Muscle layer of duodenum (tissue), 2 donors: Measurements from ENCODE around the gene LMBRD1.

Experiments used
- H3K27ac ChIP-seq: one replicate; pipeline ENCODE4 v1.7.0; 2013; ENCODE audit warnings: mild to moderate bottlenecking, low read length
- H3K27me3 ChIP-seq: one replicate; pipeline ENCODE4 v1.7.0; 2013; ENCODE audit warnings: low read depth, mild to moderate bottlenecking, control low read depth, low read length
- H3K36me3 ChIP-seq, 2 donors: one replicate each; pipeline ENCODE4 v1.7.0; 2013; ENCODE audit warnings: low read length in 2 of 2, control low read depth in 1 of 2, mild to moderate bottlenecking in 1 of 2; ENCODE audit not compliant: insufficient read depth in 2 of 2, control insufficient read depth in 1 of 2
- H3K4me1 ChIP-seq, 2 donors: one replicate each; pipeline ENCODE4 v1.7.0; 2013; ENCODE audit warnings: low read length in 2 of 2, mild to moderate bottlenecking in 2 of 2, control low read depth in 1 of 2, moderate library complexity in 1 of 2; ENCODE audit not compliant: insufficient read depth in 2 of 2, control insufficient read depth in 1 of 2
- H3K4me3 ChIP-seq, 2 donors: one replicate each; pipeline ENCODE4 v1.7.0; 2013; ENCODE audit warnings: low read length in 2 of 2, low read depth in 1 of 2, mild to moderate bottlenecking in 1 of 2
- H3K9me3 ChIP-seq, 2 donors: one replicate each; pipeline ENCODE4 v1.7.0; 2013; ENCODE audit warnings: low read length in 2 of 2, control low read depth in 1 of 2, mild to moderate bottlenecking in 1 of 2; ENCODE audit not compliant: control insufficient read depth in 1 of 2
- donor health status: healthy.

LMBRD1 gene

GRCh38 chr6:69732640-69733039 is 64.2 kb downstream of the LMBRD1 start:
- H3K4me3 ChIP-seq: no peak overlapping the region
- H3K4me1 ChIP-seq: no peaks in the 10 kb centered on the region
- no peak overlapping the region for H3K27ac ChIP-seq
- H3K9me3 ChIP-seq: no peaks in the 10 kb centered on the region
- H3K27me3 ChIP-seq: no peaks in the 10 kb centered on the region
- peaks cover 0 to 6% of the 10 kb centered on the region in 2 donors for H3K36me3 ChIP-seq

- H3K27ac ChIP-seq: no peak overlapping the region
- H3K4me3 ChIP-seq: no peak overlapping the region
- H3K36me3 ChIP-seq: peaks cover 0 to 6% of the 10 kb centered on the region in 2 donors
- H3K4me1 ChIP-seq: no peaks in the 10 kb centered on the region
- H3K9me3 ChIP-seq: no peaks in the 10 kb centered on the region
- H3K27me3 ChIP-seq: no peaks in the 10 kb centered on the region
Measured at GRCh38 chr6:69732045-69732444, 64.8 kb downstream of the LMBRD1 start.

- Histone ChIP-seq H3K9me3 (peaks cover 0 to 3% of the 10 kb centered on the region in 2 donors), H3K4me3 (no peak overlapping the region), H3K4me1 (no peaks in the 10 kb centered on the region), H3K27ac (no peak overlapping the region), H3K36me3 (peaks cover 0 to 6% of the 10 kb centered on the region in 2 donors), H3K27me3 (no peaks in the 10 kb centered on the region)
Measured at GRCh38 chr6:69729870-69730449, 66.8 kb downstream of the LMBRD1 start.

- Histone ChIP-seq H3K9me3 (peaks cover 0 to 3% of the 10 kb centered on the region in 2 donors), H3K27me3 (no peaks in the 10 kb centered on the region), H3K36me3 (peaks cover 18 to 30% of the 10 kb centered on the region in 2 donors), H3K4me1 (no peaks in the 10 kb centered on the region), H3K27ac (no peak overlapping the region), H3K4me3 (no peak overlapping the region)
Measured at GRCh38 chr6:69722683-69723082, 74.1 kb downstream of the LMBRD1 start.

GRCh38 chr6:69719602-69720193 is 77.1 kb downstream of the LMBRD1 start:
- Histone ChIP-seq H3K4me1 (no peaks in the 10 kb centered on the region), H3K4me3 (no peak overlapping the region), H3K27me3 (no peaks in the 10 kb centered on the region), H3K36me3 (peaks cover 20 to 33% of the 10 kb centered on the region in 2 donors), H3K27ac (no peak overlapping the region), H3K9me3 (no peaks in the 10 kb centered on the region)

- H3K36me3 ChIP-seq: peaks cover 0 to 8% of the 10 kb centered on the region in 2 donors
- no peaks in the 10 kb centered on the region for H3K27me3 ChIP-seq
- H3K27ac ChIP-seq: no peak overlapping the region
- H3K4me3 ChIP-seq: no peak overlapping the region
- peaks cover 0 to 2% of the 10 kb centered on the region in 2 donors for H3K4me1 ChIP-seq
- H3K9me3 ChIP-seq: no peaks in the 10 kb centered on the region
Measured at GRCh38 chr6:69706724-69707123, 90.1 kb downstream of the LMBRD1 start.

- Histone ChIP-seq H3K36me3 (peaks cover 0 to 8% of the 10 kb centered on the region in 2 donors), H3K4me1 (no peaks in the 10 kb centered on the region), H3K9me3 (no peaks in the 10 kb centered on the region), H3K27ac (no peak overlapping the region), H3K27me3 (no peaks in the 10 kb centered on the region), H3K4me3 (no peak overlapping the region)
Measured at GRCh38 chr6:69705954-69706353, 90.9 kb downstream of the LMBRD1 start.

- H3K36me3 ChIP-seq: peaks cover 0 to 8% of the 10 kb centered on the region in 2 donors
- no peaks in the 10 kb centered on the region for H3K9me3 ChIP-seq
- no peak overlapping the region for H3K27ac ChIP-seq
- no peaks in the 10 kb centered on the region for H3K27me3 ChIP-seq
- H3K4me1 ChIP-seq: no peaks in the 10 kb centered on the region
- H3K4me3 ChIP-seq: no peak overlapping the region
Measured at GRCh38 chr6:69704916-69705315, 91.9 kb downstream of the LMBRD1 start.

- H3K4me3 ChIP-seq: no peak overlapping the region
- H3K27ac ChIP-seq: no peak overlapping the region
- peaks cover 8 to 9% of the 10 kb centered on the region in 2 donors for H3K36me3 ChIP-seq
- no peaks in the 10 kb centered on the region for H3K27me3 ChIP-seq
- no peaks in the 10 kb centered on the region for H3K9me3 ChIP-seq
- H3K4me1 ChIP-seq: no peaks in the 10 kb centered on the region
Measured at GRCh38 chr6:69699655-69700054, 97.2 kb downstream of the LMBRD1 start.

GRCh38 chr6:69696273-69696672 is 100.5 kb downstream of the LMBRD1 start:
- Histone ChIP-seq H3K4me1 (no peaks in the 10 kb centered on the region), H3K27ac (no peak overlapping the region), H3K27me3 (no peaks in the 10 kb centered on the region), H3K36me3 (peaks cover 8 to 9% of the 10 kb centered on the region in 2 donors), H3K4me3 (no peak overlapping the region), H3K9me3 (no peaks in the 10 kb centered on the region)

GRCh38 chr6:69693762-69694161 is 103.0 kb downstream of the LMBRD1 start:
- Histone ChIP-seq H3K27me3 (no peaks in the 10 kb centered on the region), H3K4me3 (no peak overlapping the region), H3K4me1 (no peaks in the 10 kb centered on the region), H3K9me3 (no peaks in the 10 kb centered on the region), H3K27ac (no peak overlapping the region), H3K36me3 (peaks cover 8 to 9% of the 10 kb centered on the region in 2 donors)

- Histone ChIP-seq H3K4me3 (no peak overlapping the region), H3K27me3 (no peaks in the 10 kb centered on the region), H3K36me3 (no peaks in the 10 kb centered on the region), H3K9me3 (no peaks in the 10 kb centered on the region), H3K27ac (no peak overlapping the region), H3K4me1 (no peaks in the 10 kb centered on the region)
Measured at GRCh38 chr6:69690986-69691385, 105.8 kb downstream of the LMBRD1 start.
